Urinary bladder (tissue), 4 donors: ENCODE results near the gene SH3RF1. TPM values are rescaled to one million over a fixed set of nuclear protein-coding genes. Genes with fewer than 3 reads are reported as not detected.

ENCODE experiments used
- DNase-seq: peaks from one replicate; pipeline ENCODE4 v3.0.0-alpha.2; 2015; ENCODE audit errors: extremely low spot score
- H3K27ac ChIP-seq: one replicate; pipeline ENCODE4 v1.5.1; 2013; ENCODE audit warnings: low read depth, mild to moderate bottlenecking, moderate library complexity
- H3K36me3 ChIP-seq: one replicate; pipeline ENCODE4 v1.6.1; 2013; ENCODE audit warnings: mild to moderate bottlenecking, moderate library complexity; ENCODE audit not compliant: insufficient read depth
- H3K4me1 ChIP-seq: one replicate; pipeline ENCODE4 v1.6.1; 2013; ENCODE audit warnings: mild to moderate bottlenecking, moderate library complexity; ENCODE audit not compliant: insufficient read depth
- H3K4me3 ChIP-seq: one replicate; pipeline ENCODE4 v1.5.1; 2013; ENCODE audit warnings: low read depth, low read length
- WGBS: extraction: QIAGEN DNeasy Blood & Tissue Kit; methylation state at CpG from one replicate; pipeline ENCODE4 v1.1.7; 2013; 5-methylcytosine and 5-hydroxymethylcytosine counted together
- polyA plus RNA-seq: library from polyadenylated mRNA; stranded (reverse); fragments of 200-250 nt; gene quantifications from one replicate; pipeline ENCODE4 v1.2.3, GENCODE V29; 2013
- total RNA-seq: library from RNA; depleted of rRNA; stranded (reverse); fragments of >200 nt; gene quantifications from one replicate; pipeline ENCODE4 v1.2.3, GENCODE V29; 2014
- donor health status: healthy with polysubstance abuse.
- donor health status: healthy.

Gene SH3RF1
- total and polyA plus RNA-seq, 2 donors = 7.7 to 11.1 TPM

GRCh38 chr4:169139021-169139420 is 131.7 kb downstream of the SH3RF1 start:
- no peak overlapping the region for H3K4me3 ChIP-seq
- H3K27ac ChIP-seq = no peak overlapping the region
- DNase-seq = no peak
- 97% methylated on average over 4 of the region's 4 CpGs for WGBS
- H3K4me1 ChIP-seq = no peaks in the 10 kb centered on the region
- H3K36me3 ChIP-seq = peaks cover 1% of the 10 kb centered on the region

GRCh38 chr4:169137558-169137920 is 133.2 kb downstream of the SH3RF1 start:
- Histone ChIP-seq H3K4me3 (no peak overlapping the region), H3K27ac (no peak overlapping the region), H3K4me1 (no peaks in the 10 kb centered on the region), H3K36me3 (peaks cover 1% of the 10 kb centered on the region)
- DNase-seq = no peak
- WGBS = 88% methylated on average over 2 of the region's 2 CpGs

GRCh38 chr4:169136796-169137557 is 133.8 kb downstream of the SH3RF1 start:
- Histone ChIP-seq H3K4me3 (no peak overlapping the region), H3K27ac (no peak overlapping the region), H3K36me3 (peaks cover 1% of the 10 kb centered on the region), H3K4me1 (no peaks in the 10 kb centered on the region)
- DNase-seq = no peak
- WGBS = 85% methylated on average over 3 of the region's 3 CpGs

- Histone ChIP-seq H3K36me3 (peaks cover 1% of the 10 kb centered on the region), H3K27ac (no peak overlapping the region), H3K4me3 (no peak overlapping the region), H3K4me1 (no peaks in the 10 kb centered on the region)
- no peak for DNase-seq
- 92% methylated on average over 7 of the region's 7 CpGs for WGBS
Measured at GRCh38 chr4:169136330-169136729, 134.4 kb downstream of the SH3RF1 start.

- no peak overlapping the region for H3K4me3 ChIP-seq
Measured at GRCh38 chr4:169135776-169136175, 135.0 kb downstream of the SH3RF1 start.

GRCh38 chr4:169133932-169134331 is 136.8 kb downstream of the SH3RF1 start:
- no peak overlapping the region for H3K4me3 ChIP-seq

More at GRCh38 chr4:169135776-169136175, 135.0 kb downstream of the SH3RF1 start:
- Histone ChIP-seq H3K27ac (no peak overlapping the region), H3K4me1 (no peaks in the 10 kb centered on the region), H3K36me3 (peaks cover 1% of the 10 kb centered on the region)
- 82% methylated on average over 2 of the region's 2 CpGs for WGBS
- DNase-seq = no peak

GRCh38 chr4:169132561-169133305 is 138.0 kb downstream of the SH3RF1 start:
- no peak overlapping the region for H3K27ac ChIP-seq
- WGBS = 95% methylated on average over 3 of the region's 3 CpGs
- no peak for DNase-seq
- no peak overlapping the region for H3K4me3 ChIP-seq
- H3K36me3 ChIP-seq = peaks cover 1% of the 10 kb centered on the region
- no peaks in the 10 kb centered on the region for H3K4me1 ChIP-seq

More at GRCh38 chr4:169133932-169134331, 136.8 kb downstream of the SH3RF1 start:
- Histone ChIP-seq H3K36me3 (peaks cover 1% of the 10 kb centered on the region), H3K27ac (no peak overlapping the region), H3K4me1 (no peaks in the 10 kb centered on the region)
- WGBS = 63% methylated on average over 3 of the region's 3 CpGs
- no peak for DNase-seq

- no peak for DNase-seq
- Histone ChIP-seq H3K4me3 (no peak overlapping the region), H3K27ac (no peak overlapping the region), H3K36me3 (peaks cover 1% of the 10 kb centered on the region), H3K4me1 (no peaks in the 10 kb centered on the region)
- whole genome bisulfite sequencing = 99% methylated on average over 9 of the region's 9 CpGs
Measured at GRCh38 chr4:169131556-169132208, 139.1 kb downstream of the SH3RF1 start.

GRCh38 chr4:169128902-169129301 is 141.9 kb downstream of the SH3RF1 start:
- H3K4me1 ChIP-seq = peaks cover 1% of the 10 kb centered on the region
- WGBS = 80% methylated on average over 3 of the region's 3 CpGs
- no peak for DNase-seq
- no peak overlapping the region for H3K4me3 ChIP-seq
- no peaks in the 10 kb centered on the region for H3K36me3 ChIP-seq
- no peak overlapping the region for H3K27ac ChIP-seq

GRCh38 chr4:169127314-169127713 is 143.4 kb downstream of the SH3RF1 start:
- Histone ChIP-seq H3K27ac (no peak overlapping the region), H3K4me3 (no peak overlapping the region), H3K36me3 (no peaks in the 10 kb centered on the region), H3K4me1 (peaks cover 1% of the 10 kb centered on the region)
- 98% methylated on average over 1 of the region's 1 CpG for WGBS
- DNase-seq = no peak

- WGBS = 82% methylated on average over 2 of the region's 2 CpGs
- no peak overlapping the region for H3K27ac ChIP-seq
- no peak overlapping the region for H3K4me3 ChIP-seq
- DNase-seq = no peak
- H3K4me1 ChIP-seq = peaks cover 1% of the 10 kb centered on the region
- H3K36me3 ChIP-seq = peaks cover under 1% of the 10 kb centered on the region
Measured at GRCh38 chr4:169124661-169125060, 146.1 kb downstream of the SH3RF1 start.

- H3K4me1 ChIP-seq = peaks cover 1% of the 10 kb centered on the region
- H3K27ac ChIP-seq = no peak overlapping the region
- no peak for DNase-seq
- WGBS = 91% methylated on average over 2 of the region's 2 CpGs
- peaks cover 2% of the 10 kb centered on the region for H3K36me3 ChIP-seq
- H3K4me3 ChIP-seq = no peak overlapping the region
Measured at GRCh38 chr4:169122422-169122821, 148.3 kb downstream of the SH3RF1 start.

GRCh38 chr4:169121861-169122382 is 148.8 kb downstream of the SH3RF1 start:
- no peak overlapping the region for H3K4me3 ChIP-seq
- no peak for DNase-seq
- peaks cover 2% of the 10 kb centered on the region for H3K36me3 ChIP-seq
- H3K27ac ChIP-seq = no peak overlapping the region
- WGBS = 92% methylated on average over 12 of the region's 12 CpGs
- H3K4me1 ChIP-seq = peaks cover 1% of the 10 kb centered on the region
